ENCODE measurements around the gene LANCL3. TPM values are rescaled to one million over a fixed set of nuclear protein-coding genes. Genes with fewer than 3 reads are reported as not detected.

The LANCL3 gene
- total RNA-seq: under 0.01 TPM in 1 of 2 replicates, not detected in the other

GRCh38 chrX:37571426-37572107, at the start of gene LANCL3:
Gene LANCL3, plus strand, starts transcription at chrX:37571661. Its CDS starts 210 bp downstream, at chrX:37571871.

DNA sequence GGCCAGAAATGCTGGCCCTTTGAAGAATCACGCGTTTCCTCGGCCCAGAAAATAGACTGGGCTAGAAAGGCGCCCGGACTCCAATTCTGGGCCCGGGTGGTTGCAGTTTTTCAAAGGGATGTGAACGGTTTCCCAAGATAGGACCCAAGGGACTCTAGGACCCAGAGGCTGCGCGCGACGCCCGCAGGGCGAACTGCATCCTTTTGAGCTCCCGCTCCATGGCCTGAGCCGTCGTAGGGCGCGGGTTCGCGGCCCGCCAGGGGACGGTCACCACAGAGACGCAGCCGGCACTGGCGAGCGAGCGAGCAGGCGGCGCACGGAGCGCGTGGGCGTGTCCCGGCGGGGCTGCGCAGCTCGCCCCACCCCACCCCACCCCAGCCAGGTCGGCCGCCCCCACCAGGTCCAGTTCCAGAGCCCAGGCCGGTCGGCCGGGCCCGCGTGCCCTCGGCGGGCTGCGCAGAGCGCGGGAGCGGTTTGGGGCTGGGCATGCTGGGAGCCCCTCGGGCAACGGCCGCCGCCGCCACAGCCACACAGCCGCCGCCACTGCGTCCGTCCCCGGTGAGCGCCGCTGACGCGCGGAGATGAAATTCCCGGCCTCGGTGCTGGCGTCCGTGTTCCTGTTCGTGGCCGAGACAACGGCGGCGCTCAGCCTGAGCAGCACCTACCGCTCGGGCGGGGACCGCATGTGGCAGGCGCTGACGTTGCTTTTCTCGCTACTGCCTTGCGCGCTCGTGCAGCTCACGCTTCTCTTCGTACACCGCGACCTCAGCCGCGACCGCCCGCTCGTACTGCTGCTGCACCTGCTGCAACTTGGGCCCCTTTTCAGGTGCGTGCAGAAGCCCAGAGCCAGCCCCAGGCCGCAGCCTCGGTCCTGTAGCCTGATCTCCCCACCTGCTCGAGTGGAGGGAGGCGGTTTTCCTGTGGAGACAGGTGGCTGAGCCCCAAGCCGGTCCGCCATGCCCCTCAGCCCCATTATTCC, 114.2 kb downstream of the LANCL3 start, which contains the start of gene XK:
TSS of gene XK (plus strand) at position 411 of the 979 bp plus-strand sequence. CDS start at position 582, 171 bp downstream.

Other genes with a start within 250 kb of the LANCL3 start
- gene PRRG1, start 222.3 kb upstream of the LANCL3 start, total RNA-seq: 13.1 and 14.1 TPM in 2 replicates
- gene XK, start 114.1 kb downstream of the LANCL3 start, total RNA-seq: under 0.01 TPM in 2 replicates
- gene CYBB, start 208.4 kb downstream of the LANCL3 start, total RNA-seq: under 0.01 TPM in 1 of 2 replicates, not detected in the other